GM18499 (cell line): ENCODE data around the gene SDHC.
A peak's percentile ranks its signal among the peaks of the same experiment; 100 is the strongest.
"Not testable (repeated sequence)": the region's sequence is repeated elsewhere in the genome, so short reads cannot be mapped to it uniquely, and the experiment has no call there.

Experiments used
- ATAC-seq: cut with Tn5 transposase; IDR thresholded peaks from one replicate; pipeline ENCODE4 v1.9.1; 2021; ENCODE audit warnings: moderate number of reproducible peaks; ENCODE audit not compliant: insufficient read depth, unreplicated experiment

The SDHC gene

DNA sequence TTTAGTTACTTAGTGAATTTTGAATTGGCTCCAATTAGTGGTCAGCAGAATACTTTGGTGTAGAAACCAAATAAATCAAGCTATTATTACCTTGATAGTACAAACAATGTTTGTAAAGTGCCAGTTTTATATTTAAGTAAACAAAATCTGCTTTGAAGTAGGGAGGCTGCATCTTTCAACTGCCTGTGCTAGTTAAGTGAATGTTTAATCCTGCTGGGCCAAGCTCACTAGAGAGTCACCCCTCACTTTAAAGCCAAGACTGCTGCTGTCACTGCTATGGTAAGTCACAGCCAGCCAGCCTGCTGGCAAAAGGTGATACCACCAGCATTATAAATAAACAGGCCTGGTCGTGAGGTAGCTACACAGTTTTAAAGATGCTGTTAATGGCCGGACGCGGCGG lies 63.8 kb downstream of the SDHC start:
- no peak for ATAC-seq

DNA sequence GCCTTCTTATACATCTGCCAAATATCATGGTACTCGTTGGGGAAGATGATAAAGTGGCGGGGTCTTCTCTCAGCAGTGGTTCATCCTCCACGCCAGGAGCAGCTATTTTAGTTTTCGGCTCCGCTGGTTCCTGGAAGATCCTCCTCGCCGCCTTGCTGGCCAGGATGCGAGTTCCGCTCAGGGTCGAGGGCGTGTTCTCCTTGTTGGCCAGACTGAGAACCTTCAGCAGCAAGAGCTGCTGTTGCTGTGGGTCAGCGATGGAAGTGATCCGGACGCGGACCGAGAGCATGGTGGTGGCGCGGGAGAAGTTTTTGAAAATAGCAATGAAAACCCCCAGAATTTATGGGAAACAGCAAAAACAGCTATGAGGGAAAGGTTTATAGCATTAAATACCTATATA lies 64.9 kb downstream of the SDHC start:
- no peak for ATAC-seq

DNA sequence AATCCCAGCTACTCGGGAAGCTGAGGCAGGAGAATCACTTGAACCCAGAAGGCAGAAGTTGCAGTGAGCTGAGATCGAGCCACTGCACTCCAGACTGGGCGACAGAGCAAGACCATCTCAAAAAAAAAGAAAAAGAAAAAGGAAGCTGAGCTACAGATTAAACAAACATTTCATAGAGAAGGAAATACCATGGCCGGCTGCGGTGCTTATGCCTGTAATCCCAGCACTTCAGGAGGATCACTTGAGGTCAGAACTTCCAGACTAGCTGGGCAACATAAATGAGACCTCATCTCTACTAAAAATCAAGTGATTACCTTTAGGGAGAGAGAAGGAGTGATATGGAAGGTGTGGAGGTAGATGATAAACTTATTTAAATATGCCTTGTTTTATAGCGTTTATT lies 67.5 kb downstream of the SDHC start:
- no peak for ATAC-seq

- ATAC-seq, result no peak
These were observed 68.2 kb downstream of the SDHC start for GRCh38 chr1:161382214-161383019.

DNA sequence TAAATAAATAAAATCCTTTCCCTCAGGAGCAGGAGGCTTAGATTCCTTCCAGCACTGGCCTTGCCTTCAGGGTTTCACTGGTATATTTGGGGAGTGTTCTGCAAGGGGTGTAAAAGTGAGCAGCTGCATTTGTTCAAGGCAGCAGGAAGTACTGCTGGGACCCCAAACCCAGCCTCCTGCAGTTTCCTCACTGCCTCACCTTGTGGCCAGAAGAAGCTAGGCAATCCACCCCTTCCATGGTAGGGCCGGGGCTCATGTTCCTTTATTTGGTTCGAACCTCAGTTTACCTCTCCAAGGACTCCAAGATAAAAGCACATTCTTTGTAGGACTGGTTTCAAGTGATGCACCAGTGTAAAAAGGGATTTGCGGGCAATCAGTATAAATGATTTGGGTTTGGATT lies 74.5 kb downstream of the SDHC start:
- ATAC-seq, result no peak

- not testable (repeated sequence) for ATAC-seq
These were observed 75.0 kb downstream of the SDHC start for GRCh38 chr1:161389158-161389557.

DNA sequence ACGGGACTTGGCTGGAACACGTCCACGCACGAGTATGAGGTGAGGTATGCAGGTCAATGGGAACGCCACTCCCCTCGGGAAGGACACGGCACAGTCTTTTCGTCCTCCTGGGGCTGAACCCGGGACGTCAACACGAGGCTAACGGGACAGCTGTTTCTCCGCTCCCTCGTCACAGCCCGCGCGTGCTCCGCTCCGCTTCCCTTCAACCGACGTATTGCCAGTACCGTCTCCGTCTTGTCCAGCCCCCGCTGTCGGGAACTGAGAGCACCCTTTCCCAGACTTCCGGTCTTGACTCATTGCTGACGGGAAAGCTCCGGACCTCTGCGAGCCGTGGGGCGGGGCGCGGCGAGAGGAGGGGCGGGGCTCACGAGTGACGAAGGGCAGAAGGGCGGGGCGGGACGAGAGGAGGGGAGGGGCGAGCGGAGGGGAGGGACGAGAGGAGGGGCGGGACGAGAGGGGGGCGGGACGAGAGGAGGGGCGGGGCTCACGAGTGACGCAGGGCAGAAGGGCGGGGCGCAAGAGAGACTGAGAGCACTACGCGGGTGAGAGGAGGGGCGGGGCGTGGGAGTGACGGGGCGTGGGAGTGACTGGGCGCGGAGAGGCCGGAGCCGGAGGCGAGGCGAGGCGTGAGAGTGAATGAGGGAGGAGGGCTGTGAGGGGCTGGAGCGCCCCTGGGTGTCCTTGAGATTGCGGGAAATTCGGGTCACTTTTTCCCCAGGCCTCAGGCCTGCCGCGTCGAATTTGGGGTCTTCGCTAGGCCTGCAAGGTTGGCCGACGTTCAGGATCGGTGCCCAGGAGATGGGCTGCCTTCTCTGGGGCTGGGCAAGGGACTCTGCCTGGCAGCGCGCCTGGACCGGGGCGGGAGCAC lies 75.7 kb downstream of the SDHC start:
- peak; percentile 50 for ATAC-seq

- ATAC-seq, result no peak
These were observed 76.3 kb downstream of the SDHC start for GRCh38 chr1:161390559-161390858.

GRCh38 chr1:161391136-161391535 lies 77.0 kb downstream of the SDHC start:
- not testable (repeated sequence) for ATAC-seq

- ATAC-seq, result no peak
These were observed 77.4 kb downstream of the SDHC start for GRCh38 chr1:161391611-161392010.

DNA sequence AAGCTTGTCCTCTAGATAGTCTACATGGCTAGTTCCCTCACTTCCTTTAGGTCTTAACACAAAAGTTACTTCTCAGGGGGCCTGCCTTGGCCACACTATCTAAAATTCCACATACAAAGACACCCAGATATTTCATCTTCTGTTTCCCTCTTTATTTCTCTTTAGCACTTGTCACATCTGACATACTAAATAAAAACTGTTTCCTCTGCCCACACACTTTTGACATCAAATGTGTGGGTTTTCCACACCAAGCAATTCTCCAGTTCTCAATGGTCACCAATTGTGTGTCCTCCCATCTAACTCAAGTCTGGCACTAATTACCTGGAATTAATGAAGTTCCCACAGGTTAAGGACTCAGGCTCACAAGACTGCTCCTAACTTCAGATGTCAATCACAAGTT lies 79.0 kb downstream of the SDHC start:
- ATAC-seq, result no peak

- not testable (repeated sequence) for ATAC-seq
These were observed 82.9 kb downstream of the SDHC start for GRCh38 chr1:161397038-161397437.

DNA sequence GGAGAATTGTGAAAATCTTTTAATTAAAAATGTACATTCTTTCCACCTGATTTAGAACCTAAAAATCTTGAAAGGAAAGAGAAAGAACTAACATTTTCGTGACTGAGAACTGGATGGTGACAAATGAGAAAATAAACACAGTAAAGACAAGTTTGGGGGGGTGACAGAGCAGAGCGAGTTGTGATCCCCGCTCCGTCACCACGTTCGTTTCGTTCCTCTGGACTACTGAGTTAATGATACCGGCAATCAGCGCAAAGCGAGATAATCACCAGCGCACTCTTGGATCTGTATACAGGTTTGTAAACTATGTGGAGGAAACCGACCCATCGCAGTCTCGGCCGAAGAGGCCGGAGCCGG lies 84.7 kb downstream of the SDHC start:
- ATAC-seq, result no peak

- ATAC-seq, result peak; percentile 63
These were observed 85.2 kb downstream of the SDHC start for GRCh38 chr1:161399257-161399998.

DNA sequence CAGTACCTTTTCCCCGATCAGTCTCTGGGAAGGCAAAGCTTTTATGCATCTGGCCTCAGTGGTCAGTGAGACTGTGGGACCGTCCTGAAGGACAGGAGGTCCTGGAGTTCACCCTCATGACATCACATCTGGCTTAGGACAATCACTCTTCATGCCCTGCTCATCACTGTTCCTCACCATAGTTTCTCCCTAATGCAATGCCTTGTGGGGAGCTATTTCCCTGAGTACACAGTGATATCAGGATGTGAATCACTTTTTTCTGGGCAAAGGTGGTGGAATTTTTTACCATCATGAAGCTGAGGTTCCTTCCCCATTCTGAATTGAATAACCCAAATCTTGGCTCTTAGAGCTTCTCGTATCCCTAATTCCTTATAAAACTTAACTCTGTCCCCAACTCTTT lies 88.3 kb downstream of the SDHC start:
- ATAC-seq, result no peak

- ATAC-seq, result no peak
These were observed 89.9 kb downstream of the SDHC start for GRCh38 chr1:161404051-161404597.

- ATAC-seq, result not testable (repeated sequence)
These were observed 92.4 kb downstream of the SDHC start for GRCh38 chr1:161406551-161406950.

GRCh38 chr1:161407451-161407985 lies 93.3 kb downstream of the SDHC start:
- no peak for ATAC-seq

DNA sequence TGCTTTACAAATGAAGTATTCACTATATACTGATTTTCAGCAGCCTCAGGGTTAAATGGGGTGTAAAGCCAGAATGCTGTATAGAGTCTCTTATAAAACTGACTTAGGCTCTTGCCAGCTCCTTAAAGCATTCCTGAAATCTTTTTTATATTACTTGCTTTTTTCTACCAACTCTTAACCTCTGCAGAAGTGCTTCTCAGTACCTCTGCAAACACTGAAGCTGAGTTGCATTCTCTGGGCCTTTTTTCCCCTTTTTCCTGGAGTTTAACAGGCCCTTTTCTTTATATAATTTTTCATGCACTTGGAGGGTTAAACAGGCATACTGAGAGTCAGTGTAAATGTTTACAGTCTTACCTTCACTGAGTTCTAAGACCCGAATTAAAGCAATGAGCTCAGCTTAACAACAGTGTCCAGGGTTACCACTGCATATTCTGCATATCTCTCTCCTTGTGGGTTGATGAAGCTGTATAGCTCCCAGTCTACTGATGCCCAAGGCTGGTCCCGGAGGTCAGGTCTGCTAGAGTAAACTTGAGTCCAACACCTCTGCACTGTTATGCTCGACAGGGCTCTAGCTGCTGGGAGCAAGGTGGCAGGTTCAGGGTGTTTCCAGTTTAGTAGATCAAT lies 94.4 kb downstream of the SDHC start:
- no peak for ATAC-seq
